KMS-11 (cell line): Measurements from ENCODE around the gene AGAP1.

Source experiments
- H2AFZ ChIP-seq: fragments of 200-600 bp; sonication (generic); 2 replicates; pipeline ENCODE4 v1.6.1; 2016; ENCODE audit warnings: antibody characterized with exemption, mixed run types, low read depth
- H3K27ac ChIP-seq: fragments of 200-600 bp; sonication (generic); 2 replicates; pipeline ENCODE4 v1.6.1; 2016; ENCODE audit warnings: mild to moderate bottlenecking, mixed run types
- H3K27me3 ChIP-seq: fragments of 200-600 bp; sonication (generic); 2 replicates; pipeline ENCODE4 v1.6.1; 2017; ENCODE audit warnings: mild to moderate bottlenecking, low read depth, mixed run types, moderate library complexity; ENCODE audit not compliant: insufficient read depth
- H3K36me3 ChIP-seq: fragments of 200-600 bp; sonication (generic); 2 replicates; pipeline ENCODE4 v1.6.1; 2017; ENCODE audit warnings: mild to moderate bottlenecking, mixed run types; ENCODE audit not compliant: insufficient read depth
- H3K4me1 ChIP-seq: fragments of 200-600 bp; sonication (generic); 2 replicates; pipeline ENCODE4 v1.6.1; 2016; ENCODE audit warnings: mild to moderate bottlenecking, low read depth, mixed run types; ENCODE audit not compliant: poor library complexity, severe bottlenecking
- H3K4me2 ChIP-seq: fragments of 200-600 bp; sonication (generic); 2 replicates; pipeline ENCODE4 v1.7.0; 2016; ENCODE audit warnings: mild to moderate bottlenecking, mixed run types
- H3K4me3 ChIP-seq: fragments of 200-600 bp; sonication (generic); IDR thresholded peaks from 2 replicates; pipeline ENCODE4 v1.6.1; 2017; ENCODE audit warnings: low read depth, low read length, mixed read lengths; ENCODE audit not compliant: insufficient read depth
- H3K79me2 ChIP-seq: fragments of 200-600 bp; sonication (generic); 2 replicates; pipeline ENCODE4 v1.6.1; 2016; ENCODE audit warnings: low read depth, mixed run types; ENCODE audit not compliant: insufficient read depth
- H3K9ac ChIP-seq: fragments of 200-600 bp; sonication (generic); 2 replicates; pipeline ENCODE4 v1.6.1; 2016; ENCODE audit warnings: mild to moderate bottlenecking, mixed run types
- H4K20me1 ChIP-seq: fragments of 200-600 bp; sonication (generic); 2 replicates; pipeline ENCODE4 v1.6.1; 2016; ENCODE audit warnings: mild to moderate bottlenecking, mixed run types; ENCODE audit not compliant: insufficient read depth
- TF ChIP-seq, protein P1 (sequence below): fragments of 200-600 bp; sonication (generic); conservative IDR thresholded peaks from 2 replicates; pipeline ENCODE4 v1.6.1; 2017; ENCODE audit warnings: low read depth, mild to moderate bottlenecking, antibody characterized with exemption, low read length, moderate library complexity, mixed read lengths

AGAP1 gene

DNA sequence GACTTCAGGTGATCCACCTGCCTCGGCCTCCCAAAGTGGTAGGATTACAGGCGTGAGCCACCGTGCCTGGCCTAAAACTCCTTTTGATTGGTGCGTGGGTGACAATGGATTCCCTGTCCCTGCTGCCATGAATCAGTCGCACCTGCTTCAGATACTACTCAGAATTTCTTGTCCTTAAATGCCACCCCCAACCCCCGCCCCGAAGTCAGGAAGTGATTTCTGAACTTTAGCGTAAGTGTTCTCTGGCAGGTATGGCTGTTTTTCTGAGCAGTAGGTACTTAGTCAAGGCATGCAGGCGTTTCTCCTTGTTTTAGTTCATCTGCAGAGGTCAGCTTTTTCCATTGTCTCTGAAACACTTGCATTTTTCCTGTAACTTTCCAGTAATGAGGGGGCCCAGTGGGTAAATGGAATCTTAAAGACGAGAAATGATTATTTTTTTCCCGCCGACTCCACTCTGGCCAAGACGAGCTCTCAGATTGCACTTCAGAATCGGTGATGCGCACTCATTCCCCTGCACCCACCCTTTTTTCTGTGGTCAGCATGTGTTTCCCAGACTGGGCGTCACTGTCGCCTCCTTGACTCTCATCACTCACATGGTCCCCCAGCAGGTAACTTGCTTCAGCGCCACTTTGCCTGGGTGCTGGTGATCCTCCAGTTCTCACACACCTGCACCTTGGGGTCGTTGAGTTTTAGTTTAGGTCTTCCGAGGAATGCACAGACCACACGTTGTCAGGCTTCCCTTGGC, 494.6 kb downstream of the AGAP1 start:
- Histone ChIP-seq H3K36me3 (no peaks in the 10 kb centered on the region), H3K79me2 (no peaks in the 10 kb centered on the region), H3K4me3 (no peak overlapping the region), H4K20me1 (no peaks in the 10 kb centered on the region), H2AFZ (no peak overlapping the region), H3K27me3 (no peaks in the 10 kb centered on the region), H3K9ac (no peak overlapping the region), H3K4me1 (no peaks in the 10 kb centered on the region), H3K4me2 (no peak overlapping the region), H3K27ac (no peak overlapping the region)
- TF ChIP-seq, protein P1, sequence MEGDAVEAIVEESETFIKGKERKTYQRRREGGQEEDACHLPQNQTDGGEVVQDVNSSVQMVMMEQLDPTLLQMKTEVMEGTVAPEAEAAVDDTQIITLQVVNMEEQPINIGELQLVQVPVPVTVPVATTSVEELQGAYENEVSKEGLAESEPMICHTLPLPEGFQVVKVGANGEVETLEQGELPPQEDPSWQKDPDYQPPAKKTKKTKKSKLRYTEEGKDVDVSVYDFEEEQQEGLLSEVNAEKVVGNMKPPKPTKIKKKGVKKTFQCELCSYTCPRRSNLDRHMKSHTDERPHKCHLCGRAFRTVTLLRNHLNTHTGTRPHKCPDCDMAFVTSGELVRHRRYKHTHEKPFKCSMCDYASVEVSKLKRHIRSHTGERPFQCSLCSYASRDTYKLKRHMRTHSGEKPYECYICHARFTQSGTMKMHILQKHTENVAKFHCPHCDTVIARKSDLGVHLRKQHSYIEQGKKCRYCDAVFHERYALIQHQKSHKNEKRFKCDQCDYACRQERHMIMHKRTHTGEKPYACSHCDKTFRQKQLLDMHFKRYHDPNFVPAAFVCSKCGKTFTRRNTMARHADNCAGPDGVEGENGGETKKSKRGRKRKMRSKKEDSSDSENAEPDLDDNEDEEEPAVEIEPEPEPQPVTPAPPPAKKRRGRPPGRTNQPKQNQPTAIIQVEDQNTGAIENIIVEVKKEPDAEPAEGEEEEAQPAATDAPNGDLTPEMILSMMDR = no peak

DNA sequence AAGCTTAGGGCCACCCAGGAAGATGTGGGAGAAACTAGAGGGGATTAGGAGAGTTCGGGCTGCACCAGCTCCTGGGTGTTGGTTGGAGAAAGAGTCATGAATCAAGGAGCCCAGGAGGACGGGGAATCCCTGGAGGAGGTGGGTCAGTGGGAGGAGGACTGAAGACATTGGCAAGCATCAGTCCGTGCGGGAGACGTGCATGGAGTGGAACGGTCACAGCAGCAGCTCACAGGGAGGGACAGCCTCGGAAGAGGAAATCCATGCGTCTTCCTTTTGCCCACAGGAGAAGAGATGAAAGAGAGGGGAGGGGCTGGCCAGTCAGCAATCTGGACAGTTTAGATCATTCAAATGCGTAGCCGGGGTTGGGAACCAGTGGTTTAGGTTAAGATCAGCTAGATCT, 495.7 kb downstream of the AGAP1 start:
- Histone ChIP-seq H3K4me2 (no peak overlapping the region), H3K27ac (no peak overlapping the region), H2AFZ (no peak overlapping the region), H3K4me1 (no peaks in the 10 kb centered on the region), H3K27me3 (no peaks in the 10 kb centered on the region), H3K79me2 (no peaks in the 10 kb centered on the region), H4K20me1 (no peaks in the 10 kb centered on the region), H3K4me3 (no peak overlapping the region), H3K9ac (no peak overlapping the region), H3K36me3 (no peaks in the 10 kb centered on the region)
- TF ChIP-seq, protein P1 = no peak

DNA sequence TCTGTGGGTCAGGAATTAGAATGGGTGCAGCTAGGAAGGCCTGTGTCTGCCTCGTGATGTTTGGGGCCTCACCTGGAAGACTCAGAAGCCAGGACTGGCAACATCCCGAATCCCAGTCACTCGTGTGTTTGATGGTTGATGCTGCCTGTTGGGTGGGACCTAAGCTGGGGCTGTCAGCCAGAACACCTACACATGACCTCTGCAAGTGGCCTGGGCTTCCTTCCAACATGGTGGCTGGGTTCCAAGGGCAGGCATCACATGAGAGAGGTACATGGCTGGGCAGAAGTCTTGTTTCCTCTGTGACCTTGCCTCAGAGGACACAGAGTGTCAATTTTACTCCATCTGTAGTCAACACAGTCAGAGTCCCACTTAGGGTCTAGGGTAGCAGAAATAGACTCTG, 496.5 kb downstream of the AGAP1 start:
- Histone ChIP-seq H3K4me2 (no peak overlapping the region), H2AFZ (no peak overlapping the region), H4K20me1 (no peaks in the 10 kb centered on the region), H3K4me1 (no peaks in the 10 kb centered on the region), H3K79me2 (no peaks in the 10 kb centered on the region), H3K36me3 (no peaks in the 10 kb centered on the region), H3K27me3 (no peaks in the 10 kb centered on the region), H3K4me3 (no peak overlapping the region), H3K27ac (no peak overlapping the region), H3K9ac (no peak overlapping the region)
- TF ChIP-seq, protein P1 = no peak

DNA sequence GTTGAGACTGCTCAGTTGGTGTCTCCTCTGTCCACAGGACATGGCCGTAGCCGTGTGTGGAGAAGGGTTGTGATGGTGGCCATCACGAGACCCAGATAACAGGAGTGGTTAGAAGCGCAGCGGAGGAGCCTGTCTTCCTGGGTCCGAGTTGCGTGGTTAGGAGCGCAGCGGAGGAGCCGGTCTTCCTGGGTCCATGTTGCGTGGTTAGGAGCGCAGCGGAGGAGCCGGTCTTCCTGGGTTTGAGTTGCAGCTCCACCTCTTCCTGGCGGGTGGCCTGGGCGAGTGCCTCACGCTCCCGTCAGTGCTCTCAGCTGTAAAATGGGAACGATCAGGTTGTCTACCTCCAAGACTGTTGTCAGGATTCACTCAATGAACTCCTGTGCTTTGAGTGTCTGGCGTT, 498.2 kb downstream of the AGAP1 start:
- Histone ChIP-seq H3K36me3 (no peaks in the 10 kb centered on the region), H3K27ac (no peak overlapping the region), H3K4me3 (no peak overlapping the region), H3K4me1 (no peaks in the 10 kb centered on the region), H3K27me3 (no peaks in the 10 kb centered on the region), H3K4me2 (no peak overlapping the region), H3K9ac (no peak overlapping the region), H4K20me1 (no peaks in the 10 kb centered on the region), H2AFZ (no peak overlapping the region), H3K79me2 (no peaks in the 10 kb centered on the region)
- TF ChIP-seq, protein P1 = no peak
